Measurements from ENCODE around the gene ITLN2.

- no peak for TF ChIP-seq CTCF (IDR thresholded peaks at IDR 0.05; ENCODE audit: low read depth, low read length)
- no peak for TF ChIP-seq POLR2A (IDR thresholded peaks at IDR 0.05; ENCODE audit: extremely low read depth, insufficient read length)
- no peak for TF ChIP-seq MYC (IDR thresholded peaks at IDR 0.05; ENCODE audit: low read depth, low read length)
- no peak for TF ChIP-seq MAX (IDR thresholded peaks at IDR 0.05; ENCODE audit: low read depth, low read length)
Observed at GRCh38 chr1:160916666-160917065, 37.9 kb downstream of the ITLN2 start.

All from NB4 (cell line).